Mucosa of rectum (tissue), 2 donors: ENCODE measurements around the gene MACIR.

Experiments
- H3K27ac ChIP-seq, 2 donors: one replicate each; pipeline ENCODE4 v1.7.0; 2013; ENCODE audit warnings: inconsistent platforms in 2 of 2, low read depth in 2 of 2, low read length in 2 of 2
- H3K27me3 ChIP-seq, 2 donors: one replicate each; pipeline ENCODE4 v1.7.0; 2013; ENCODE audit warnings: low read length in 2 of 2; ENCODE audit not compliant: control insufficient read depth in 2 of 2, insufficient read depth in 2 of 2
- H3K36me3 ChIP-seq, 2 donors: one replicate each; pipeline ENCODE4 v1.7.0; 2013; ENCODE audit warnings: low read length in 2 of 2; ENCODE audit not compliant: control insufficient read depth in 2 of 2, insufficient read depth in 2 of 2
- H3K4me1 ChIP-seq, 2 donors: one replicate each; pipeline ENCODE4 v1.7.0; 2013; ENCODE audit warnings: low read length in 2 of 2, mild to moderate bottlenecking in 1 of 2; ENCODE audit not compliant: control insufficient read depth in 2 of 2, insufficient read depth in 2 of 2
- H3K4me3 ChIP-seq, 2 donors: one replicate each; pipeline ENCODE4 v1.7.0; 2013; ENCODE audit warnings: low read length in 2 of 2
- H3K9ac ChIP-seq, 2 donors: one replicate each; pipeline ENCODE4 v1.7.0; 2013; ENCODE audit warnings: low read length in 2 of 2, low read depth in 1 of 2, mild to moderate bottlenecking in 1 of 2
- H3K9me3 ChIP-seq, 2 donors: one replicate each; pipeline ENCODE4 v1.7.0; 2013; ENCODE audit warnings: low read length in 2 of 2; ENCODE audit not compliant: control insufficient read depth in 2 of 2
- donor health status: healthy.
- donor health status: Normal muscosa, but diverticular disease.

MACIR gene

GRCh38 chr5:103243665-103244064 lies 14.9 kb upstream of the MACIR start:
- no peak overlapping the region for H3K9ac ChIP-seq
- no peaks in the 10 kb centered on the region for H3K9me3 ChIP-seq
- no peaks in the 10 kb centered on the region for H3K27me3 ChIP-seq

GRCh38 chr5:103244398-103244797 lies 14.2 kb upstream of the MACIR start:
- H3K9ac ChIP-seq = no peak overlapping the region
- no peaks in the 10 kb centered on the region for H3K9me3 ChIP-seq
- H3K27ac ChIP-seq = no peak overlapping the region
- no peak overlapping the region for H3K4me3 ChIP-seq
- H3K27me3 ChIP-seq = no peaks in the 10 kb centered on the region
- no peaks in the 10 kb centered on the region for H3K4me1 ChIP-seq
- H3K36me3 ChIP-seq = no peaks in the 10 kb centered on the region

More at GRCh38 chr5:103243665-103244064, 14.9 kb upstream of the MACIR start:
- Histone ChIP-seq H3K36me3 (no peaks in the 10 kb centered on the region), H3K4me3 (no peak overlapping the region), H3K27ac (no peak overlapping the region), H3K4me1 (no peaks in the 10 kb centered on the region)

- Histone ChIP-seq H3K27me3 (no peaks in the 10 kb centered on the region), H3K36me3 (no peaks in the 10 kb centered on the region), H3K4me3 (no peak overlapping the region), H3K9me3 (no peaks in the 10 kb centered on the region), H3K27ac (no peak overlapping the region), H3K4me1 (no peaks in the 10 kb centered on the region), H3K9ac (no peak overlapping the region)
Measured at GRCh38 chr5:103245761-103246160, 12.8 kb upstream of the MACIR start.

GRCh38 chr5:103247118-103247517 lies 11.4 kb upstream of the MACIR start:
- Histone ChIP-seq H3K9me3 (no peaks in the 10 kb centered on the region), H3K4me1 (no peaks in the 10 kb centered on the region), H3K27me3 (no peaks in the 10 kb centered on the region), H3K36me3 (no peaks in the 10 kb centered on the region), H3K27ac (no peak overlapping the region), H3K4me3 (no peak overlapping the region), H3K9ac (no peak overlapping the region)

- Histone ChIP-seq H3K27ac (no peak overlapping the region), H3K4me3 (no peak overlapping the region), H3K27me3 (no peaks in the 10 kb centered on the region), H3K9ac (no peak overlapping the region), H3K36me3 (no peaks in the 10 kb centered on the region), H3K9me3 (no peaks in the 10 kb centered on the region), H3K4me1 (no peaks in the 10 kb centered on the region)
Measured at GRCh38 chr5:103249068-103249467, 9.5 kb upstream of the MACIR start.

- H3K4me1 ChIP-seq = peaks cover 2 to 10% of the 10 kb centered on the region in 2 donors
- H3K27ac ChIP-seq = peak overlapping the region in 1 of 2 donors; percentile 25
- no peaks in the 10 kb centered on the region for H3K27me3 ChIP-seq
- H3K4me3 ChIP-seq = no peak overlapping the region
- H3K9ac ChIP-seq = no peak overlapping the region
- no peaks in the 10 kb centered on the region for H3K36me3 ChIP-seq
- H3K9me3 ChIP-seq = no peaks in the 10 kb centered on the region
Measured at GRCh38 chr5:103254921-103255320, 3.6 kb upstream of the MACIR start.

GRCh38 chr5:103255691-103256090 lies 2.9 kb upstream of the MACIR start:
- H3K4me1 ChIP-seq = peaks cover 4 to 11% of the 10 kb centered on the region in 2 donors

GRCh38 chr5:103256178-103256577 lies 2.4 kb upstream of the MACIR start:
- no peaks in the 10 kb centered on the region for H3K27me3 ChIP-seq
- H3K9me3 ChIP-seq = no peaks in the 10 kb centered on the region
- H3K4me3 ChIP-seq = no peak overlapping the region
- H3K9ac ChIP-seq = peak overlapping the region in 1 of 2 donors; percentile 18
- H3K27ac ChIP-seq = peak overlapping the region; percentile 61 to 80
- H3K36me3 ChIP-seq = no peaks in the 10 kb centered on the region
- peaks cover 4 to 14% of the 10 kb centered on the region in 2 donors for H3K4me1 ChIP-seq

More at GRCh38 chr5:103255691-103256090, 2.9 kb upstream of the MACIR start:
- no peaks in the 10 kb centered on the region for H3K27me3 ChIP-seq
- H3K9ac ChIP-seq = peak overlapping the region in 1 of 2 donors; percentile 18
- H3K4me3 ChIP-seq = no peak overlapping the region
- peak overlapping the region; percentile 61 to 80 for H3K27ac ChIP-seq
- no peaks in the 10 kb centered on the region for H3K9me3 ChIP-seq
- no peaks in the 10 kb centered on the region for H3K36me3 ChIP-seq

- Histone ChIP-seq H3K4me1 (peaks cover 4 to 26% of the 10 kb centered on the region in 2 donors), H3K4me3 (peak overlapping the region; percentile 80 to 90), H3K27me3 (no peaks in the 10 kb centered on the region), H3K36me3 (no peaks in the 10 kb centered on the region), H3K27ac (peak overlapping the region; percentile 93 to 97), H3K9ac (peak overlapping the region; percentile 75 to 88), H3K9me3 (no peaks in the 10 kb centered on the region)
Measured at GRCh38 chr5:103258957-103259704, 568 bp downstream of the MACIR start.

- Histone ChIP-seq H3K27me3 (no peaks in the 10 kb centered on the region), H3K9me3 (no peaks in the 10 kb centered on the region), H3K36me3 (no peaks in the 10 kb centered on the region), H3K27ac (peak overlapping the region; percentile 93 to 97), H3K4me1 (peaks cover 4 to 30% of the 10 kb centered on the region in 2 donors), H3K9ac (peak overlapping the region; percentile 75 to 88), H3K4me3 (peak overlapping the region; percentile 80 to 90)
Measured at GRCh38 chr5:103259705-103260355, 1.3 kb downstream of the MACIR start.
